ENCODE measurements around the gene SLC17A5. TPM values are rescaled to one million over a fixed set of nuclear protein-coding genes. Genes with fewer than 3 reads are reported as not detected.
A peak's percentile ranks its signal among the peaks of the same experiment; 100 is the strongest.

Gene SLC17A5
- total RNA-seq, 2 donors from 2014 or later = 17.9 to 32.3 TPM

DNA sequence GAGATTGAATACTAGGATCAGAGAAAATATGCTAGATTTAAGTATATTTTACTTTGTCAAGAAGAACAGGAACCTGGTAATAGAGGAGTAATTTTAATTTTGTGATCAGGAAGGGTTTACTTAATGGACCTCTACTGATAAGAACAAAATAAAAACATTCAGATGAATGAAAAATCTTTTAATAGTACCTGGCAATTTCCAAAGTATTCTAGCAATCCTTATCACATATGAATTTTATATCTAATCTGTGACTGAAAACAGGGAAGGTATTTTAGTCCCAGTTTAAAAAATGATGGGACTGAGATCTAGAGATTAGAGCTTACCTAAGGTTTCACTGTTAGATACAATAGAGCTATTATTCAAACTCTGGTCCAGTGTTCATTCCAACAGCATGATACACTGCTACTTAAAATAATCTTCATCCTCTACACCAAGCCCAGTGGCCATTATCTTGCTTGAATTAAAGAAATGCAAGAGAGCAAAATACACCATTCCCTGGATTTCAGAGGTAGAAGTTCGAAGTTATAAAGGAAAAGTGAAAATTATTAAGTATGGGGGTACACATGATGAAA is 13.5 kb downstream of the SLC17A5 start:
- no peaks in the 10 kb centered on the region for H3K36me3 ChIP-seq
- no peak overlapping the region for H3K4me3 ChIP-seq
- TF ChIP-seq POLR2AphosphoS5 (IDR thresholded peaks at IDR 0.05) (no peak), POLR2A (IDR thresholded peaks at IDR 0.05) (no peak)
- TF ChIP-seq, protein P1, sequence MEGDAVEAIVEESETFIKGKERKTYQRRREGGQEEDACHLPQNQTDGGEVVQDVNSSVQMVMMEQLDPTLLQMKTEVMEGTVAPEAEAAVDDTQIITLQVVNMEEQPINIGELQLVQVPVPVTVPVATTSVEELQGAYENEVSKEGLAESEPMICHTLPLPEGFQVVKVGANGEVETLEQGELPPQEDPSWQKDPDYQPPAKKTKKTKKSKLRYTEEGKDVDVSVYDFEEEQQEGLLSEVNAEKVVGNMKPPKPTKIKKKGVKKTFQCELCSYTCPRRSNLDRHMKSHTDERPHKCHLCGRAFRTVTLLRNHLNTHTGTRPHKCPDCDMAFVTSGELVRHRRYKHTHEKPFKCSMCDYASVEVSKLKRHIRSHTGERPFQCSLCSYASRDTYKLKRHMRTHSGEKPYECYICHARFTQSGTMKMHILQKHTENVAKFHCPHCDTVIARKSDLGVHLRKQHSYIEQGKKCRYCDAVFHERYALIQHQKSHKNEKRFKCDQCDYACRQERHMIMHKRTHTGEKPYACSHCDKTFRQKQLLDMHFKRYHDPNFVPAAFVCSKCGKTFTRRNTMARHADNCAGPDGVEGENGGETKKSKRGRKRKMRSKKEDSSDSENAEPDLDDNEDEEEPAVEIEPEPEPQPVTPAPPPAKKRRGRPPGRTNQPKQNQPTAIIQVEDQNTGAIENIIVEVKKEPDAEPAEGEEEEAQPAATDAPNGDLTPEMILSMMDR (IDR thresholded peaks at IDR 0.05) = no peak
- no peaks in the 10 kb centered on the region for H3K9me3 ChIP-seq
- no peaks in the 10 kb centered on the region for H3K27me3 ChIP-seq (replicated peaks; ENCODE audit: insufficient read depth)
- 100% methylated on average over 1 of the region's 1 CpG for WGBS
- DNase-seq (ENCODE audit: low spot score) = no peak
- intact Hi-C loops (cut with DNase I) = no loop called here
- H3K4me1 ChIP-seq (replicated peaks) = peaks cover 5% of the 10 kb centered on the region
- no peak overlapping the region for H3K27ac ChIP-seq

DNA sequence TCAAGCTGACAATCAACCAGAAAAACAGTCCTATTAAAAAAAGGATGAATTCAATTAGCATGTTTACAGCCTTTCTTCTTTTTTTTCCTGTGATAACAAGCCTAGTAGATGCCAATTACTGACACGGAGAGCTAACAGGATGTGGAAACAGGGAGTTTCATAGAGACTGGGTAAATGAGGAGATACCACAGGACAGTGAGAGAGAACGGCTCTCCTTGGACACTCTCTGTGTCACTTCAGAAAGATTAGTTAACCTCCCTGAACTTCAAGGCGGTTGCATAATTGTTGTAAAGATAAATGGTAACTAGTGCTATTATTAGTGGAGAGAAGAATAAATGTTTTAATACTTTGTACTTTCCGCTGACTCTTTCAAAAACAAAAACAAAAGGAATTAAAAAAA is 14.8 kb downstream of the SLC17A5 start:
- Histone ChIP-seq H3K4me3 (no peak overlapping the region), H3K27ac (no peak overlapping the region), H3K4me1 (replicated peaks) (peaks cover 5% of the 10 kb centered on the region), H3K9me3 (no peaks in the 10 kb centered on the region), H3K27me3 (replicated peaks; ENCODE audit: insufficient read depth) (no peaks in the 10 kb centered on the region), H3K36me3 (no peaks in the 10 kb centered on the region)
- no peak for TF ChIP-seq POLR2AphosphoS5 (IDR thresholded peaks at IDR 0.05)
- TF ChIP-seq, protein P1 (IDR thresholded peaks at IDR 0.05) = no peak
- TF ChIP-seq POLR2A (IDR thresholded peaks at IDR 0.05) = no peak
- intact Hi-C loops (cut with DNase I) = no loop called here
- WGBS = 68% methylated on average over 4 of the region's 4 CpGs
- DNase-seq (ENCODE audit: low spot score) = no peak

DNA sequence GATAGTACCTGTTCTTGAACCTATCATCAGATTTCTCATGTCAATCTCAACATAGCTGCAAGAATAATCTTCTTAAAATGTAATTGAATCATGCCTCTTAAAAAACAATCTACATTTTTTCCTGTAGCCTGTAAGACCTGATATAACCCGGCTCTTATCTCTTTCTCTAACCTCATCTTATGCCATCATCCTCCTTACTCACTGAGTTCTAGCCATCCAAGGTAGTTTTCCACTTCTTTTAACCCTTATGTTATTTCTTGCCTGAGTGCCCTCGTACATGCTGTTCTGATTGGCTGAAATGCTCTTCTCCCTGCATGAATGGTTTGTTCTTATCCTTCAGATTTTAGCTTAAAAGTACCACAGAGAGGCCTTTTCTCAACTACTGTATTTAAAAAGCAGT is 16.4 kb downstream of the SLC17A5 start:
- H3K27ac ChIP-seq = peak overlapping the region; percentile 49 to 69
- H3K4me3 ChIP-seq = no peak overlapping the region
- H3K9me3 ChIP-seq = no peaks in the 10 kb centered on the region
- H3K4me1 ChIP-seq (replicated peaks) = peaks cover 5% of the 10 kb centered on the region
- WGBS = 76% methylated on average over 2 of the region's 2 CpGs
- no peaks in the 10 kb centered on the region for H3K36me3 ChIP-seq
- TF ChIP-seq POLR2A (IDR thresholded peaks at IDR 0.05) (no peak), POLR2AphosphoS5 (IDR thresholded peaks at IDR 0.05) (no peak)
- TF ChIP-seq, protein P1 (IDR thresholded peaks at IDR 0.05) = no peak
- intact Hi-C loops (cut with DNase I) = no loop called here
- H3K27me3 ChIP-seq (replicated peaks; ENCODE audit: insufficient read depth) = no peaks in the 10 kb centered on the region
- DNase-seq (ENCODE audit: low spot score) = no peak

DNA sequence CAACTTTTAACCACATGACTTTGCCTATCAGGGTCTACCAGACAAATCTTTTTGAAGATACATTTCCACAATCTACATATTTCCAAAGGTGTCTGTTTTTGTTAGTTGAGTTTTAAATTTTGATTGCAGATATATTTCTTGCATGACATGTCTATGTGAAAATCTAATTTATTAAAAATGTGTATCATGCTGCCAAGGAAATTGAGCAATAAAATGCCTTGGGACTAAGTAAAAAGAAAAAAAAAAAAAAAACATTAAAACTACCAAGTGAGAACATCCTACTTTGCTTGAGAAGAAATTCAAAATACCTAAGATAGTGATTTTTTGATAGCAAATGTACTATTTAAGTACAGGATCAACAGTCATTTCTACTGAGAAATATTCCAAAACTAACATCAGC is 17.7 kb downstream of the SLC17A5 start:
- intact Hi-C loops (cut with DNase I) = no loop called here
- no peaks in the 10 kb centered on the region for H3K9me3 ChIP-seq
- H3K27ac ChIP-seq = peak overlapping the region; percentile 30 to 69
- peaks cover 5% of the 10 kb centered on the region for H3K4me1 ChIP-seq (replicated peaks)
- no peak for DNase-seq (ENCODE audit: low spot score)
- no peaks in the 10 kb centered on the region for H3K36me3 ChIP-seq
- TF ChIP-seq POLR2A (IDR thresholded peaks at IDR 0.05) (no peak), POLR2AphosphoS5 (IDR thresholded peaks at IDR 0.05) (no peak)
- TF ChIP-seq, protein P1 (IDR thresholded peaks at IDR 0.05) = no peak
- no peak overlapping the region for H3K4me3 ChIP-seq
- no peaks in the 10 kb centered on the region for H3K27me3 ChIP-seq (replicated peaks; ENCODE audit: insufficient read depth)

DNA sequence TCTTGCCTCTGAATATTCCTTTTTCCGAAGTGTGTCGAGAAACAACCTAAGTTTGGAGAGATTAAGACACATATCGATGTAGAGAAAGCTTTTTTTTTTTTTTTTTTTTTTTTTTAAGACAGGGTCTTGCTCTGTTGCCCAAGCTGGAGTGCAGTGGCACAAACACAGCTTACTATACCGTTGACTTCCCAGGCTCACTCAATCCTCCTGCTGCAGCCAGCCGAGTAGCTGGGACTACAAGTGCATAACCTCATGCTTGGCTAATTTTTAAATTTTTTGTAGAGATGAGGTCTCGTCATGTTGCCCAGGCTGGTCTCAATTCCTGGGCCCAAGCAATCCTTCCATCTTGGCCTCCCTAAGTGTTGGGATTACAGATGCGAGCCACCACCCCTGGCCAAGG is 21.4 kb downstream of the SLC17A5 start:
- no peak for DNase-seq (ENCODE audit: low spot score)
- TF ChIP-seq, protein P1 (IDR thresholded peaks at IDR 0.05) = no peak
- no peak for TF ChIP-seq POLR2A (IDR thresholded peaks at IDR 0.05)
- TF ChIP-seq POLR2AphosphoS5 (IDR thresholded peaks at IDR 0.05) = no peak
- intact Hi-C loops (cut with DNase I) = no loop called here
- Histone ChIP-seq H3K27ac (no peak overlapping the region), H3K9me3 (no peaks in the 10 kb centered on the region), H3K27me3 (replicated peaks; ENCODE audit: insufficient read depth) (no peaks in the 10 kb centered on the region), H3K36me3 (no peaks in the 10 kb centered on the region), H3K4me1 (replicated peaks) (peaks cover 5% of the 10 kb centered on the region), H3K4me3 (no peak overlapping the region)
- WGBS = 84% methylated on average over 7 of the region's 7 CpGs
